Liver (tissue), 9 donors: Measurements from ENCODE around the gene MDC1. TPM values are rescaled to one million over a fixed set of nuclear protein-coding genes. Genes with fewer than 3 reads are reported as not detected.
"Not testable (repeated sequence)": the region's sequence is repeated elsewhere in the genome, so short reads cannot be mapped to it uniquely, and the experiment has no call there.

Experiments used
- DNase-seq: peaks from one replicate; pipeline ENCODE4 v3.0.0-alpha.2; 2017; ENCODE audit warnings: low spot score
- H3K27ac ChIP-seq, 2 donors: one replicate each; pipeline ENCODE4 v1.7.0; 2013; ENCODE audit warnings: inconsistent platforms in 2 of 2, low read length in 2 of 2, control low read depth in 1 of 2, low read depth in 1 of 2, mild to moderate bottlenecking in 1 of 2
- H3K27me3 ChIP-seq, 4 donors: one replicate each; pipeline versions ENCODE4 v1.6.1 to v1.7.0; 2013; ENCODE audit warnings: low read length in 3 of 4, inconsistent platforms in 1 of 4, mild to moderate bottlenecking in 1 of 4, moderate library complexity in 1 of 4; ENCODE audit not compliant: control insufficient read depth in 4 of 4, insufficient read depth in 4 of 4
- H3K36me3 ChIP-seq, 4 donors: one replicate each; pipeline versions ENCODE4 v1.6.1 to v1.7.0; 2013; ENCODE audit warnings: low read length in 3 of 4, mild to moderate bottlenecking in 3 of 4, low read depth in 1 of 4, moderate library complexity in 1 of 4; ENCODE audit not compliant: control insufficient read depth in 4 of 4, insufficient read depth in 3 of 4
- H3K4me1 ChIP-seq, 4 donors: one replicate each; pipeline versions ENCODE4 v1.6.1 to v1.7.0; 2013; ENCODE audit warnings: low read length in 3 of 4, mild to moderate bottlenecking in 3 of 4, moderate library complexity in 1 of 4; ENCODE audit not compliant: control insufficient read depth in 4 of 4, insufficient read depth in 4 of 4
- H3K4me3 ChIP-seq, 3 donors: one replicate each; pipeline versions ENCODE4 v1.6.1 to v1.7.0; 2013; ENCODE audit warnings: low read length in 3 of 3, control low read depth in 1 of 3, low read depth in 1 of 3, mild to moderate bottlenecking in 1 of 3
- H3K9ac ChIP-seq, 2 donors: one replicate each; pipeline ENCODE4 v1.7.0; 2013; ENCODE audit warnings: low read length in 2 of 2, mild to moderate bottlenecking in 2 of 2, moderate library complexity in 2 of 2, control low read depth in 1 of 2, low read depth in 1 of 2
- H3K9me3 ChIP-seq, 4 donors: one replicate each; pipeline versions ENCODE4 v1.6.1 to v1.7.0; 2013; ENCODE audit warnings: low read length in 3 of 4; ENCODE audit not compliant: control insufficient read depth in 4 of 4
- ATF3 ChIP-seq: IDR thresholded peaks from 2 replicates; pipeline ENCODE4 v1.6.1; 2016; ENCODE audit warnings: antibody characterized with exemption
- CTCF ChIP-seq: fragments of 150-350 bp; IDR thresholded peaks from 2 replicates; pipeline ENCODE4 v1.5.1; 2017; ENCODE audit warnings: improper control_type of control experiment, low read depth, low read length; ENCODE audit not compliant: missing input control
- EGR1 ChIP-seq, 2 donors: IDR thresholded peaks; 2 replicates each; pipeline ENCODE4 v1.6.1; 2016 to 2018; ENCODE audit warnings: antibody characterized with exemption in 2 of 2, low read depth in 2 of 2
- FOXA1 ChIP-seq: IDR thresholded peaks from 2 replicates; pipeline ENCODE4 v1.6.1; 2016; ENCODE audit warnings: antibody characterized with exemption
- GABPA ChIP-seq, 2 donors: IDR thresholded peaks in 1 of 2; conservative IDR thresholded peaks in 1 of 2; 2 replicates each; pipeline ENCODE4 v1.6.1; 2016; ENCODE audit warnings: antibody characterized with exemption in 2 of 2, mild to moderate bottlenecking in 1 of 2, moderate library complexity in 1 of 2
- HNF4G ChIP-seq: IDR thresholded peaks from 2 replicates; pipeline ENCODE4 v1.6.1; 2016; ENCODE audit warnings: antibody characterized with exemption
- JUND ChIP-seq, 2 donors: IDR thresholded peaks; 2 replicates each; pipeline ENCODE4 v1.6.1; 2016; ENCODE audit warnings: antibody characterized with exemption in 2 of 2
- MAX ChIP-seq: IDR thresholded peaks from 2 replicates; pipeline ENCODE4 v1.6.1; 2016; ENCODE audit warnings: antibody characterized with exemption
- NR2F2 ChIP-seq: IDR thresholded peaks from 2 replicates; pipeline ENCODE4 v1.6.1; 2016; ENCODE audit warnings: antibody characterized with exemption
- RAD21 ChIP-seq, 2 donors: IDR thresholded peaks; 2 replicates each; pipeline ENCODE4 v1.6.1; 2016; ENCODE audit warnings: antibody characterized with exemption in 2 of 2, mild to moderate bottlenecking in 2 of 2
- REST ChIP-seq: IDR thresholded peaks from 2 replicates; pipeline ENCODE4 v1.6.1; 2016; ENCODE audit warnings: antibody characterized with exemption, mild to moderate bottlenecking
- RXRA ChIP-seq, 2 donors: IDR thresholded peaks; 2 replicates each; pipeline ENCODE4 v1.6.1; 2017 to 2018; ENCODE audit warnings: antibody characterized with exemption in 2 of 2, mild to moderate bottlenecking in 1 of 2
- SP1 ChIP-seq: IDR thresholded peaks from 2 replicates; pipeline ENCODE4 v1.6.1; 2018; ENCODE audit warnings: antibody characterized with exemption, mild to moderate bottlenecking
- TAF1 ChIP-seq: conservative IDR thresholded peaks from 2 replicates; pipeline ENCODE4 v1.6.1; 2016; ENCODE audit warnings: antibody characterized with exemption, mild to moderate bottlenecking
- YY1 ChIP-seq: IDR thresholded peaks from 2 replicates; pipeline ENCODE4 v1.6.1; 2016; ENCODE audit warnings: antibody characterized with exemption, mild to moderate bottlenecking
- ZBTB33 ChIP-seq: IDR thresholded peaks from 2 replicates; pipeline ENCODE4 v1.6.1; 2016; ENCODE audit warnings: antibody characterized with exemption
- WGBS: extraction: QIAGEN DNeasy Blood & Tissue Kit; methylation state at CpG from one replicate; pipeline ENCODE4 v1.1.7; 2013; 5-methylcytosine and 5-hydroxymethylcytosine counted together
- polyA plus RNA-seq, 2 donors: library from polyadenylated mRNA; stranded (reverse) in 1 of 2; unstranded in 1 of 2; fragments of 200-250 nt in 1 of 2; fragments of >200 nt in 1 of 2; fragmentation: Nextera tagmentation in 1 of 2; extraction: Ambion mirVana in 1 of 2; gene quantifications; one replicate each; pipeline versions ENCODE4 v1.2.1 to v1.2.3, GENCODE V29; 2013 to 2015
- total RNA-seq, 2 donors: library from RNA; depleted of rRNA; stranded (reverse); fragments of >200 nt; gene quantifications; one replicate each; pipeline ENCODE4 v1.2.3, GENCODE V29; 2014
- donor health status: healthy.
- donor health status: healthy.
- donor health status: healthy.
- donor health status: healthy.
- donor health status: healthy.

MDC1 gene
- total and polyA plus RNA-seq, 4 donors, result 5.9 to 15.5 (median 8.4) TPM

- DNase-seq, result no peak
- H3K9me3 ChIP-seq, result no peaks in the 10 kb centered on the region
- H3K36me3 ChIP-seq, result peaks cover 17 to 52% (median 45%) of the 10 kb centered on the region in 4 donors
- H3K27me3 ChIP-seq, result no peaks in the 10 kb centered on the region
- no peak for TF ChIP-seq EGR1 (IDR thresholded peaks at IDR 0.05; ENCODE audit: low read depth in 2 of 2)
- no peak for TF ChIP-seq JUND (IDR thresholded peaks at IDR 0.05)
- no peak for TF ChIP-seq GABPA (IDR thresholded peaks at IDR 0.05 in 1 of 2, conservative IDR thresholded peaks at IDR 0.05 in 1 of 2)
- no peak for TF ChIP-seq RXRA (IDR thresholded peaks at IDR 0.05)
- TF ChIP-seq MAX, result no peak
- no peak for TF ChIP-seq YY1
- no peak for TF ChIP-seq CTCF
- TF ChIP-seq NR2F2, result no peak
- no peak for TF ChIP-seq HNF4G
- no peak for TF ChIP-seq TAF1
- no peak for TF ChIP-seq ZBTB33
- TF ChIP-seq REST, result no peak
- TF ChIP-seq FOXA1, result no peak
- no peak for TF ChIP-seq ATF3
- TF ChIP-seq RAD21 (IDR thresholded peaks at IDR 0.05), result no peak
- no peak for TF ChIP-seq SP1
- H3K27ac ChIP-seq, result no peak overlapping the region
- H3K4me3 ChIP-seq, result no peak overlapping the region
- peaks cover 0 to 31% (median 22%) of the 10 kb centered on the region in 4 donors for H3K4me1 ChIP-seq
- WGBS, result 55% methylated on average over 6 of the region's 6 CpGs
- no peak overlapping the region for H3K9ac ChIP-seq
Observed at GRCh38 chr6:30724906-30725667, 8.0 kb upstream of the MDC1 start.

- Histone ChIP-seq H3K4me1 (peaks cover 0 to 39% (median 28%) of the 10 kb centered on the region in 4 donors), H3K36me3 (peaks cover 12 to 44% (median 36%) of the 10 kb centered on the region in 4 donors)
- not testable (repeated sequence) for H3K27ac ChIP-seq, H3K9me3 ChIP-seq, H3K9ac ChIP-seq, H3K27me3 ChIP-seq, H3K4me3 ChIP-seq, DNase-seq
- 76% methylated on average over 29 of the region's 29 CpGs for WGBS
Observed at GRCh38 chr6:30723843-30724741, 7.0 kb upstream of the MDC1 start.

- Histone ChIP-seq H3K36me3 (peaks cover 12 to 44% (median 35%) of the 10 kb centered on the region in 4 donors), H3K9ac (peak overlapping the region in 1 of 2 donors; percentile 33), H3K4me1 (peaks cover 0 to 40% (median 29%) of the 10 kb centered on the region in 4 donors)
- not testable (repeated sequence) for DNase-seq, H3K9me3 ChIP-seq, H3K27me3 ChIP-seq, H3K4me3 ChIP-seq, H3K27ac ChIP-seq
- WGBS, result 55% methylated on average over 16 of the region's 16 CpGs
Observed at GRCh38 chr6:30723159-30723842, 6.2 kb upstream of the MDC1 start.
